PC-3 (cell line): ENCODE measurements around the gene ZNF823.
"Not testable (repeated sequence)": the region's sequence is repeated elsewhere in the genome, so short reads cannot be mapped to it uniquely, and the experiment has no call there.

Experiments used
- CTCF ChIP-seq: fragments of 300-600 bp; sonication (generic); conservative IDR thresholded peaks from 2 replicates; pipeline ENCODE4 v1.5.1; 2017; ENCODE audit warnings: antibody characterized with exemption, low read depth, mild to moderate bottlenecking, low read length
- EZH2phosphoT487 ChIP-seq: fragments of 300-600 bp; sonication (generic); IDR thresholded peaks from 2 replicates; pipeline ENCODE4 v1.6.1; 2018; ENCODE audit warnings: mild to moderate bottlenecking, antibody characterized with exemption, low read length, borderline replicate concordance

GRCh38 chr19:11676661-11677600, 61.8 kb downstream of the ZNF823 start:
- not testable (repeated sequence) for TF ChIP-seq CTCF, EZH2phosphoT487
